T-helper 17 cell (primary cell): Measurements from ENCODE around the gene RNF32. TPM values are rescaled to one million over a fixed set of nuclear protein-coding genes. Genes with fewer than 3 reads are reported as not detected.

Experiments
- ATAC-seq: fragments of 150-1000 bp; cut with Tn5 transposase; 2 replicates; pipeline ENCODE4 v1.10.0; 2021; ENCODE audit warnings: mild to moderate bottlenecking, moderate library complexity
- DNase-seq, 3 donors: peaks; one replicate each; pipeline versions ENCODE4 v3.0.0 to v3.0.0-alpha.2; 2020 to 2021
- H3K9me3 ChIP-seq: one replicate; pipeline ENCODE4 v1.7.0; 2013; ENCODE audit warnings: low read length, mild to moderate bottlenecking; ENCODE audit not compliant: control insufficient read depth, poor library complexity, severe bottlenecking
- H3K27ac Mint-ChIP-seq: one replicate; pipeline ENCODE4 v1.8.0; 2022; ENCODE audit warnings: mild to moderate bottlenecking, moderate library complexity, mixed read lengths
- H3K27me3 Mint-ChIP-seq: one replicate; pipeline ENCODE4 v1.8.0; 2022; ENCODE audit warnings: mixed read lengths
- H3K36me3 Mint-ChIP-seq: one replicate; pipeline ENCODE4 v1.8.0; 2022; ENCODE audit warnings: low read depth, mixed read lengths
- H3K4me1 Mint-ChIP-seq: one replicate; pipeline ENCODE4 v1.8.0; 2022; ENCODE audit warnings: mild to moderate bottlenecking, mixed read lengths
- H3K4me3 Mint-ChIP-seq: one replicate; pipeline ENCODE4 v1.8.0; 2022; ENCODE audit warnings: mild to moderate bottlenecking, moderate library complexity, mixed read lengths
- total RNA-seq, 4 donors: library from RNA in 2 of 4; stranded (reverse) in 2 of 4; gene quantifications; one replicate each; pipeline ENCODE4 v1.2.3 and lab custom pipeline; 2022 to 2026

The RNF32 gene
- total RNA-seq, 2 donors from 2014 or later, result 1.7 to 1.8 TPM

- H3K9me3 ChIP-seq, result no peaks in the 10 kb centered on the region
- Mint-ChIP-seq H3K36me3 (no peaks in the 10 kb centered on the region), H3K27ac (no peak overlapping the region), H3K4me3 (no peak overlapping the region), H3K27me3 (peaks cover 10% of the 10 kb centered on the region), H3K4me1 (no peaks in the 10 kb centered on the region)
- DNase-seq, result no peak
- ATAC-seq, result no peak
Measured at GRCh38 chr7:156659203-156659602, 18.6 kb downstream of the RNF32 start.

- ATAC-seq, result no peak
- no peak overlapping the region for H3K27ac Mint-ChIP-seq
- H3K9me3 ChIP-seq, result no peaks in the 10 kb centered on the region
Measured at GRCh38 chr7:156659961-156660360, 19.4 kb downstream of the RNF32 start.

GRCh38 chr7:156661637-156662036 lies 21.1 kb downstream of the RNF32 start:
- Mint-ChIP-seq H3K36me3 (no peaks in the 10 kb centered on the region), H3K27ac (no peak overlapping the region), H3K4me3 (no peak overlapping the region), H3K4me1 (no peaks in the 10 kb centered on the region), H3K27me3 (peaks cover 10% of the 10 kb centered on the region)
- H3K9me3 ChIP-seq, result no peaks in the 10 kb centered on the region
- DNase-seq (no peak), ATAC-seq (no peak)

More at GRCh38 chr7:156659961-156660360, 19.4 kb downstream of the RNF32 start:
- DNase-seq, result no peak
- Mint-ChIP-seq H3K27me3 (peaks cover 10% of the 10 kb centered on the region), H3K36me3 (no peaks in the 10 kb centered on the region), H3K4me3 (no peak overlapping the region), H3K4me1 (no peaks in the 10 kb centered on the region)

- ATAC-seq (no peak), DNase-seq (no peak)
- Mint-ChIP-seq H3K27me3 (peaks cover 10% of the 10 kb centered on the region), H3K4me1 (no peaks in the 10 kb centered on the region), H3K36me3 (no peaks in the 10 kb centered on the region), H3K27ac (no peak overlapping the region), H3K4me3 (no peak overlapping the region)
- no peaks in the 10 kb centered on the region for H3K9me3 ChIP-seq
Measured at GRCh38 chr7:156662277-156662676, 21.7 kb downstream of the RNF32 start.

GRCh38 chr7:156665101-156665500 lies 24.5 kb downstream of the RNF32 start:
- no peak overlapping the region for H3K4me3 Mint-ChIP-seq
- ATAC-seq, result no peak
- H3K36me3 Mint-ChIP-seq, result no peaks in the 10 kb centered on the region
- H3K9me3 ChIP-seq, result no peaks in the 10 kb centered on the region
- no peaks in the 10 kb centered on the region for H3K27me3 Mint-ChIP-seq
- DNase-seq, result no peak
- no peaks in the 10 kb centered on the region for H3K4me1 Mint-ChIP-seq
- no peak overlapping the region for H3K27ac Mint-ChIP-seq

- no peak for DNase-seq
- ATAC-seq, result no peak
- no peaks in the 10 kb centered on the region for H3K4me1 Mint-ChIP-seq
- no peaks in the 10 kb centered on the region for H3K9me3 ChIP-seq
- H3K27me3 Mint-ChIP-seq, result no peaks in the 10 kb centered on the region
- H3K36me3 Mint-ChIP-seq, result no peaks in the 10 kb centered on the region
- no peak overlapping the region for H3K4me3 Mint-ChIP-seq
- H3K27ac Mint-ChIP-seq, result peak overlapping the region; percentile 3
Measured at GRCh38 chr7:156666368-156667109, 26.0 kb downstream of the RNF32 start.

GRCh38 chr7:156667110-156667426 lies 26.5 kb downstream of the RNF32 start:
- H3K9me3 ChIP-seq, result no peaks in the 10 kb centered on the region
- Mint-ChIP-seq H3K4me1 (no peaks in the 10 kb centered on the region), H3K27ac (peak overlapping the region; percentile 3), H3K27me3 (no peaks in the 10 kb centered on the region), H3K4me3 (no peak overlapping the region), H3K36me3 (no peaks in the 10 kb centered on the region)
- DNase-seq, result no peak
- ATAC-seq, result no peak

GRCh38 chr7:156668130-156668741 lies 27.7 kb downstream of the RNF32 start:
- ATAC-seq, result no peak
- Mint-ChIP-seq H3K4me3 (no peak overlapping the region), H3K27ac (no peak overlapping the region)

GRCh38 chr7:156669035-156669828 lies 28.7 kb downstream of the RNF32 start:
- H3K4me3 Mint-ChIP-seq, result no peak overlapping the region
- H3K27ac Mint-ChIP-seq, result no peak overlapping the region
- DNase-seq (no peak), ATAC-seq (no peak)
- H3K27me3 Mint-ChIP-seq, result no peaks in the 10 kb centered on the region
- no peaks in the 10 kb centered on the region for H3K9me3 ChIP-seq
- no peaks in the 10 kb centered on the region for H3K36me3 Mint-ChIP-seq
- H3K4me1 Mint-ChIP-seq, result no peaks in the 10 kb centered on the region

More at GRCh38 chr7:156668130-156668741, 27.7 kb downstream of the RNF32 start:
- Mint-ChIP-seq H3K27me3 (no peaks in the 10 kb centered on the region), H3K4me1 (no peaks in the 10 kb centered on the region), H3K36me3 (no peaks in the 10 kb centered on the region)
- DNase-seq, result no peak
- no peaks in the 10 kb centered on the region for H3K9me3 ChIP-seq

GRCh38 chr7:156673454-156673853 lies 32.9 kb downstream of the RNF32 start:
- ATAC-seq (no peak), DNase-seq (no peak)
- H3K27me3 Mint-ChIP-seq, result no peaks in the 10 kb centered on the region
- H3K9me3 ChIP-seq, result no peaks in the 10 kb centered on the region
- H3K27ac Mint-ChIP-seq, result no peak overlapping the region
- H3K4me3 Mint-ChIP-seq, result no peak overlapping the region
- peaks cover 4% of the 10 kb centered on the region for H3K36me3 Mint-ChIP-seq
- no peaks in the 10 kb centered on the region for H3K4me1 Mint-ChIP-seq

- H3K4me3 Mint-ChIP-seq, result no peak overlapping the region
- ATAC-seq, result no peak
- peaks cover 7% of the 10 kb centered on the region for H3K36me3 Mint-ChIP-seq
- H3K4me1 Mint-ChIP-seq, result no peaks in the 10 kb centered on the region
- DNase-seq, result no peak
- H3K27ac Mint-ChIP-seq, result no peak overlapping the region
- no peaks in the 10 kb centered on the region for H3K27me3 Mint-ChIP-seq
- no peaks in the 10 kb centered on the region for H3K9me3 ChIP-seq
Measured at GRCh38 chr7:156673902-156674301, 33.3 kb downstream of the RNF32 start.

- DNase-seq (no peak), ATAC-seq (no peak)
- no peaks in the 10 kb centered on the region for H3K9me3 ChIP-seq
- H3K27ac Mint-ChIP-seq, result no peak overlapping the region
- H3K27me3 Mint-ChIP-seq, result no peaks in the 10 kb centered on the region
- no peaks in the 10 kb centered on the region for H3K4me1 Mint-ChIP-seq
- peaks cover 7% of the 10 kb centered on the region for H3K36me3 Mint-ChIP-seq
- no peak overlapping the region for H3K4me3 Mint-ChIP-seq
Measured at GRCh38 chr7:156675721-156676120, 35.1 kb downstream of the RNF32 start.

- Mint-ChIP-seq H3K4me1 (no peaks in the 10 kb centered on the region), H3K27me3 (no peaks in the 10 kb centered on the region), H3K36me3 (peaks cover 7% of the 10 kb centered on the region), H3K27ac (no peak overlapping the region), H3K4me3 (no peak overlapping the region)
- ATAC-seq (no peak), DNase-seq (no peak)
- H3K9me3 ChIP-seq, result no peaks in the 10 kb centered on the region
Measured at GRCh38 chr7:156676263-156676662, 35.7 kb downstream of the RNF32 start.
